Endothelial cell (in vitro differentiated cells): ENCODE data around the gene ADAMTS12. TPM values are rescaled to one million over a fixed set of nuclear protein-coding genes. Genes with fewer than 3 reads are reported as not detected.
A peak's percentile ranks its signal among the peaks of the same experiment; 100 is the strongest.

Source experiments
- DNase-seq: peaks from one replicate; pipeline ENCODE4 v3.0.0; 2021; ENCODE audit warnings: low spot score
- H3K27ac Mint-ChIP-seq: one replicate; pipeline ENCODE4 v1.8.0; 2021; ENCODE audit warnings: mixed read lengths, inconsistent platforms; ENCODE audit not compliant: unreplicated experiment
- H3K27me3 Mint-ChIP-seq: one replicate; pipeline ENCODE4 v1.8.0; 2021; ENCODE audit warnings: mild to moderate bottlenecking, moderate library complexity, mixed read lengths, inconsistent platforms; ENCODE audit not compliant: unreplicated experiment
- H3K36me3 Mint-ChIP-seq: one replicate; pipeline ENCODE4 v1.8.0; 2021; ENCODE audit warnings: mild to moderate bottlenecking, low read depth, mixed read lengths, inconsistent platforms; ENCODE audit not compliant: unreplicated experiment
- H3K4me1 Mint-ChIP-seq: one replicate; pipeline ENCODE4 v1.8.0; 2021; ENCODE audit warnings: mild to moderate bottlenecking, mixed read lengths, inconsistent platforms; ENCODE audit not compliant: unreplicated experiment
- H3K4me3 Mint-ChIP-seq: one replicate; pipeline ENCODE4 v1.8.0; 2021; ENCODE audit warnings: mild to moderate bottlenecking, mixed read lengths, inconsistent platforms; ENCODE audit not compliant: unreplicated experiment
- H3K9me3 Mint-ChIP-seq: one replicate; pipeline ENCODE4 v1.8.0; 2021; ENCODE audit warnings: mixed read lengths, inconsistent platforms; ENCODE audit not compliant: unreplicated experiment
- total RNA-seq: library from RNA; stranded (reverse); fragmentation: NEBNext Ultra II Directional; extraction: Animal tissue kit (Norgen Biotek cat#: 25700); gene quantifications from one replicate; pipeline ENCODE4 v1.2.1, GENCODE V29; 2021; ENCODE audit not compliant: unreplicated experiment
- TF ChIP-seq, protein P1 (sequence below): fragments of 200-600 bp; sonication (generic); IDR thresholded peaks from one replicate; pipeline ENCODE4 v1.5.0; 2021; ENCODE audit warnings: antibody characterized with exemption; ENCODE audit not compliant: unreplicated experiment

ADAMTS12 gene
- total RNA-seq, 1 donor from 2014 or later = 9.8 TPM

DNA sequence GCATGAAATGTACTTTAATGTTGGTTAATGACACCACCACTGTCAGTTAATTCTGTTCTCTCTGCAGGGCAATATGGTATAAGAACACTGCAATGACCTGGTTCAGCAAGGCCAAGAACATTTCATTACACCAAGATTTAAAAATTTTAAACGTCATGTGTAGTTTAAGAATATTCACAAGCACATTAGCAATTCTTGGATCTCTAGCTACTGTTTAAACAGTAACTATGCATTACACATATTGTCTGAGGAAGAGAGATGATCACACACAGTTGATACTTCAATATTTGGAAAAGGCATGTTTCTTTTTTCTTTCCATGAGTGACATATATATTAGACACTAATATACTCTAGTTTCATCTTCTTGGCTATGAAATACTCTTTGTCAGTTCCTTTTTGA lies 143.0 kb downstream of the ADAMTS12 start:
- Mint-ChIP-seq H3K9me3 (no peaks in the 10 kb centered on the region), H3K27me3 (peaks cover 2% of the 10 kb centered on the region), H3K4me3 (no peak overlapping the region), H3K36me3 (no peaks in the 10 kb centered on the region), H3K27ac (no peak overlapping the region), H3K4me1 (peaks cover 5% of the 10 kb centered on the region)
- TF ChIP-seq, protein P1, sequence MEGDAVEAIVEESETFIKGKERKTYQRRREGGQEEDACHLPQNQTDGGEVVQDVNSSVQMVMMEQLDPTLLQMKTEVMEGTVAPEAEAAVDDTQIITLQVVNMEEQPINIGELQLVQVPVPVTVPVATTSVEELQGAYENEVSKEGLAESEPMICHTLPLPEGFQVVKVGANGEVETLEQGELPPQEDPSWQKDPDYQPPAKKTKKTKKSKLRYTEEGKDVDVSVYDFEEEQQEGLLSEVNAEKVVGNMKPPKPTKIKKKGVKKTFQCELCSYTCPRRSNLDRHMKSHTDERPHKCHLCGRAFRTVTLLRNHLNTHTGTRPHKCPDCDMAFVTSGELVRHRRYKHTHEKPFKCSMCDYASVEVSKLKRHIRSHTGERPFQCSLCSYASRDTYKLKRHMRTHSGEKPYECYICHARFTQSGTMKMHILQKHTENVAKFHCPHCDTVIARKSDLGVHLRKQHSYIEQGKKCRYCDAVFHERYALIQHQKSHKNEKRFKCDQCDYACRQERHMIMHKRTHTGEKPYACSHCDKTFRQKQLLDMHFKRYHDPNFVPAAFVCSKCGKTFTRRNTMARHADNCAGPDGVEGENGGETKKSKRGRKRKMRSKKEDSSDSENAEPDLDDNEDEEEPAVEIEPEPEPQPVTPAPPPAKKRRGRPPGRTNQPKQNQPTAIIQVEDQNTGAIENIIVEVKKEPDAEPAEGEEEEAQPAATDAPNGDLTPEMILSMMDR = no peak
- no peak for DNase-seq

DNA sequence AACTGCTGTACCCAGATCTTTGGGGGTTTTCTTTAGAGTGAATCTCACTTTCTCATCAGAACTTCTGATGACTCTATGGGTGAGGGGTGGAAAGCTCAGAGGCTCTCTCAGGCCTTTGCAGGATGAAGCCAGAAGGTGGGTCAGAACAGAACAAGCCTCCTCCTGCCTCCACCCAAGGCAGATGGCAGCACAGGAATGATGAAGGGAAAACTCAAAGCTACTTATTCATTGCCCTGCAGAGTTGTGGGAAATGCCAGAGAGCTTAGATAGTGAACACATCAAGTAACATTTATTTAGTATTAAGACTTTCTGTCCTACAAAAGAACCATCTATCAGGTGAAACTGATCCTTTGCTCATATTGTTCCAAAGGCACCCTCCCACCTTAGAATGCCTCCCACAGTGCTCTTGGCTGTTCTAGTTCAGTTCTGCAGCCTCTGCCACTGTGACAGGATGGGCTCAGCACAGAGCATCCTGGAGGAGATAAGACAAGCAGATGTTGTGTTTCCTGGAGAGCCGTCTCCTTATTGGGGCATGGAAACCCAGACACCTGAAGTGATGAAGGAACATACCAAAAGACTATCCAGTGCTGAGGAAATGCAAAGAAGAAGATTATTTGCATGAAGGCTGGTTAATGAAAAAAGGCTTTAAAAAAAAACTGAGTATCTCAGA lies 146.6 kb downstream of the ADAMTS12 start:
- no peak for DNase-seq
- Mint-ChIP-seq H3K9me3 (no peaks in the 10 kb centered on the region), H3K27me3 (peaks cover under 1% of the 10 kb centered on the region), H3K4me3 (no peak overlapping the region), H3K4me1 (peaks cover 5% of the 10 kb centered on the region), H3K27ac (no peak overlapping the region), H3K36me3 (no peaks in the 10 kb centered on the region)
- TF ChIP-seq, protein P1 = no peak

DNA sequence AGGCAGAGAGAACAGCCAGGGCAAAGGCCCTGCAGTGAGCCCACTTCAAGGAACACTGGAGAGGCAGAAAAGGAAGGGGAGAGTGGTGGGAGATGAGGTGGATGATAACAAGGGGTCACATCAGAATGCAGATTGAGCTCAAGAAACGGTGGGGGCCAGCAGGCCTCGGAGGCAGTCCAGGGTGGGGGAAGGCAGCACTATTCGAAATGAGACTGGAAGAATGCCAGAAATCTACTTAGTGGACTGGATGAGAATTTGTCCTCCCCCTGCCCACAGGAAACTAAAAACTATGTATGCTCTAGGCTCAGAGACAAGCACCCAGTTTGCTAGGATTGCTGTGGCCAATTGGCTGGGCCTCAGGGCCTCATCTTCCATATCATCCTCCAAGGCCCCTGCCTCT lies 148.7 kb downstream of the ADAMTS12 start:
- TF ChIP-seq, protein P1 = no peak
- no peaks in the 10 kb centered on the region for H3K9me3 Mint-ChIP-seq
- no peak overlapping the region for H3K4me3 Mint-ChIP-seq
- peaks cover 5% of the 10 kb centered on the region for H3K4me1 Mint-ChIP-seq
- H3K27ac Mint-ChIP-seq = peak overlapping the region; percentile 22
- no peaks in the 10 kb centered on the region for H3K36me3 Mint-ChIP-seq
- H3K27me3 Mint-ChIP-seq = no peaks in the 10 kb centered on the region
- no peak for DNase-seq

DNA sequence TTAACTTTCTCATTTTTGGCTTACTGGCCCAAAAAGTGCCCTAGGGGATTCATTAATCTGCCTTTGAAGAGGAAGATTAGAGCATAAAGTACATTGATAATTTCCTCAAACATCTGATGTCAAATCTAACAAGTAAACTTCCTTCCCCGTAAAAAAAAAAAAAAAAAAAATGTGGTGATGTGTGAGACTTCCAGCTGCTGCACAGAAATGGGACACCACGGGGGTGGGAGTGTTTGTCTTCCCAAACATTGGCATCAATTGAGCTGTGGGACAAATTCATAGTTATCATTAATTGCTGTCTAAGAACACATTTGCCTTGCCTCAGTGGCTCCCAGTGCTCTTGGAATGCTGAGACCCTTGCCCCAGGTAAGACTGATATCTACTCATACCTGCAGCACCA lies 149.6 kb downstream of the ADAMTS12 start:
- H3K36me3 Mint-ChIP-seq = no peaks in the 10 kb centered on the region
- no peak overlapping the region for H3K4me3 Mint-ChIP-seq
- no peaks in the 10 kb centered on the region for H3K9me3 Mint-ChIP-seq
- H3K27ac Mint-ChIP-seq = no peak overlapping the region
- no peak for DNase-seq
- TF ChIP-seq, protein P1 = no peak
- H3K4me1 Mint-ChIP-seq = peaks cover 5% of the 10 kb centered on the region
- H3K27me3 Mint-ChIP-seq = no peaks in the 10 kb centered on the region

DNA sequence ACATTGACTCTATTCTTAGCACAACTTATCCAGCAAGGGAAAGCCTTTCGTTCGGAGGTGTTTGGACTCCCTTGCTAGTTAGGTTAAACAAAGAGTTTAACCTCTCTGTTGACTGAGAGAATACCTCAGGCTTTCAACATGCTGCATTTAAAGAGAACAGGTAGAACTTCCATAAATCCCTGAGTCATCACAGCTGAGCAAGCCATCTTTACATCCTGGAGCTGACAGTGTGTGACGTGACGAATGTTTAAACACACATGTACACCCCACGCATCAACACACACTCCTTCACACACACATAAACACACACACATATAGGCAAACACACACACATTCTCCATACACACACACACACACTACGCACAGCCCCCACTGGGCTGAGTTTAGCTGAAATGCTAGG lies 152.8 kb downstream of the ADAMTS12 start:
- TF ChIP-seq, protein P1 = no peak
- H3K27me3 Mint-ChIP-seq = no peaks in the 10 kb centered on the region

More for the DNA sequence above, 152.8 kb downstream of the ADAMTS12 start:
- Mint-ChIP-seq H3K4me3 (no peak overlapping the region), H3K36me3 (no peaks in the 10 kb centered on the region), H3K9me3 (no peaks in the 10 kb centered on the region), H3K4me1 (peaks cover 14% of the 10 kb centered on the region), H3K27ac (no peak overlapping the region)
- no peak for DNase-seq
